H7 (cell line): ENCODE measurements around the gene IDS. TPM values are rescaled to one million over a fixed set of nuclear protein-coding genes. Genes with fewer than 3 reads are reported as not detected.
"Not testable (repeated sequence)": the region's sequence is repeated elsewhere in the genome, so short reads cannot be mapped to it uniquely, and the experiment has no call there.

Experiments
- DNase-seq: peaks from one replicate; pipeline ENCODE4 v3.0.0; 2012
- H3K27me3 ChIP-seq: 2 replicates; pipeline ENCODE4 v1.6.0; 2011; ENCODE audit warnings: mild to moderate bottlenecking, low read length; ENCODE audit not compliant: control insufficient read depth, insufficient read depth
- H3K36me3 ChIP-seq: replicated peaks from 2 replicates; pipeline ENCODE4 v1.5.1; 2011; ENCODE audit warnings: low read length; ENCODE audit not compliant: control insufficient read depth, insufficient read depth
- H3K4me3 ChIP-seq: 2 replicates; pipeline ENCODE4 v1.5.1; 2011; ENCODE audit warnings: low read depth, mild to moderate bottlenecking, control low read depth, low read length, moderate library complexity; ENCODE audit not compliant: insufficient read depth
- total RNA-seq: library from RNA; depleted of rRNA; stranded (reverse); fragments of >200 nt; shearing (Covaris generic); gene quantifications from 2 replicates; pipeline ENCODE4 v1.2.3, GENCODE V29; 2014

Gene IDS
- total RNA-seq, 1 experiment from 2014 or later = 29.0 TPM

GRCh38 chrX:149537474-149537873, 32.4 kb upstream of the IDS start:
- not testable (repeated sequence) for H3K36me3 ChIP-seq, H3K4me3 ChIP-seq, DNase-seq

DNA sequence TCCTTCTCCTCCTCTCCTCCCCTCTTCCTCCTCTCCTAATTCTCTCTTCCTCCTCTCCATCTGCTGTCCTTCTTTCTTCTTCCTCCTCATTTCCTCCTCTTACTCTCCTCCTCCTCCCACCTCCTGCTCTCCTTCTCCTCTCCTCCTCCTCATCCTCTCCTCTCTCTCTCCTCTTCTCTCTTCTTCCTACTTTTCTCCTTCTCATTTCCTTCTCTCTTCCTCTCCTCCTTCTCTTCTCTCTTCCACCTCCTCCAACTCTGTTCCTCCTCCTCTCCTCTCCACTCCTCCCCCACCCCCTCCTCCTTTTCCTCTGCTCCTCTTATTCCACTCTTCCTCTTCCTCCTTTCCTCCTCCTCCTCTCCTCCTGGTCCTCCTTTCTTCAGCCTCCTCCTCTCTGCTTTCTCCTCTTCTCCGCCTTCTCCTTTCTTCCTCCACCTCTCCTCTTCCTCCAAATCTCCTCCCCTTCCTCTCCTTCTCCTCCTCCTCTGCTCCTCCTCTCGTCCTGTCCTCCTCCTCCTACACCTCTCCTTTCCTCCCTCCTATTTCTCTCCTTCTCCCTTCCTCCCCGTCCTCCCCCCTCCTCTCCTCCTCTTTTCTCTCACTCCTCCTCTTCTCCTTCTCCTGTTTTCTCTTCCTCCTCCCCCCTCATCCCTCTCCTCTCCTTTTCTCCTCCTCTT, 30.0 kb upstream of the IDS start:
- H3K4me3 ChIP-seq, H3K36me3 ChIP-seq, DNase-seq, H3K27me3 ChIP-seq: not testable (repeated sequence)

More at GRCh38 chrX:149537474-149537873, 32.4 kb upstream of the IDS start:
- H3K27me3 ChIP-seq = not testable (repeated sequence)

DNA sequence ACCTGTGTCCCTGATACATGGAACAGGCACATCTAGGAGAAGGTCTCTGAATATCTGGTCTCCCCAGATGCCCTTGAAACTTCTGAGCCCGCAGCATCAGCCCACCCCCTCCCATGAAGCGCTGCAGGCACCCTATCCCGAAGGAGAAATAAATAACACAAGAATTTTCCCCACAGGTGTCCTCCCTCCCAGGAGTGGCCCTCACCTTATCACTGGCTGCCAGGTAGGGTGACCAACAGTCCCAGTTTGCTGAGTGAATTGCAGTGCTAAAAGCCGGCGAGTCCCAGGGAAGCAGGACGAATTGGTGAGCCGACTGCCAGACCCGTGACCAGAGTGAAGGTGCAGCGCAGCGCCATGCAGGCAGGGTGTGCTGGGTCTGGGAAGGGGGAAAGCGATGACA, 28.9 kb upstream of the IDS start:
- not testable (repeated sequence) for H3K36me3 ChIP-seq, DNase-seq, H3K4me3 ChIP-seq, H3K27me3 ChIP-seq

- not testable (repeated sequence) for DNase-seq, H3K36me3 ChIP-seq, H3K4me3 ChIP-seq, H3K27me3 ChIP-seq
Observed at GRCh38 chrX:149532868-149533267, 27.8 kb upstream of the IDS start.

DNA sequence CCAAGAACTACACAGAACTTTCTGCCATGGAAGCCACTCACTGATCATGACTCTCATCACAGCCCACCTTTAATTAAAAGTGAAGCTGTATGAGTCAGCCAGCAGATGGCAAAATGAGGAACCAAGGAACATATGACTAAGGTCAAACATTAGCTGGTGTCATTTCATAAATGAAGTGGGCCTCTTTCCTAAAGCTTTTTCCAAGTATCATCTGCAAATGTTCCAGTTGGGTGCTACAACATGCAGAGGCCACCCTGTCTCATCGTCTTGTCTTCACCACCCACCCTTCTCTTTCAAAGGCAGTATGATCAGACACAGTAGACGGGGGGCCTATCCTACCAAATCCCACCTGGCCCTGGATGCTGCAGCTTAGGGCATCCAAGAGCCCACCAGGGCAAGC, 26.5 kb upstream of the IDS start:
- no peak for DNase-seq
- Histone ChIP-seq H3K36me3 (no peaks in the 10 kb centered on the region), H3K27me3 (no peaks in the 10 kb centered on the region), H3K4me3 (no peak overlapping the region)

GRCh38 chrX:149528381-149528780, 23.3 kb upstream of the IDS start:
- DNase-seq = no peak
- H3K36me3 ChIP-seq = no peaks in the 10 kb centered on the region
- H3K4me3 ChIP-seq = no peak overlapping the region
- no peaks in the 10 kb centered on the region for H3K27me3 ChIP-seq

DNA sequence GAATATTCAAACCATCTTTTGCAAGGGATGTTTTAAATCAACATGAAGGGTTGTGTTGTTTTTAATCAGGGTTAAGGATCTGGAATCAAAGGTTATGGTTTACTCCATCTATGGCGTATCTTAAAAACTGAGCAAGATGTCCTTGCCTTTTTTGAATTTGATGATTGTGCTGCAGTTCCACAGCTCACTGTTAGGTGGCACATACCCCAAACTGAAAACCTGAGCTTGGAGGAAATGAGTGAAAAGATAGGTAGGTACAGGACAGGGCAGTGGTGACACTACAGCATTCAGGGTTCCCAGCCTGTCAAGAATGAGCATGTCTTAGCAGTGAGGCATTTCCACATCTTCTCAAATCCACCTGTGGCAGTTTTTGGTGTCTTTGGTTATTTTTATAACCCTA, 22.6 kb upstream of the IDS start:
- H3K4me3 ChIP-seq = no peak overlapping the region
- H3K27me3 ChIP-seq = no peaks in the 10 kb centered on the region
- DNase-seq = peak; percentile 41
- no peaks in the 10 kb centered on the region for H3K36me3 ChIP-seq

GRCh38 chrX:149526318-149527033, 21.4 kb upstream of the IDS start:
- H3K4me3 ChIP-seq, H3K36me3 ChIP-seq, H3K27me3 ChIP-seq, DNase-seq: not testable (repeated sequence)

GRCh38 chrX:149525903-149526302, 20.8 kb upstream of the IDS start:
- not testable (repeated sequence) for H3K36me3 ChIP-seq, DNase-seq, H3K4me3 ChIP-seq, H3K27me3 ChIP-seq

DNA sequence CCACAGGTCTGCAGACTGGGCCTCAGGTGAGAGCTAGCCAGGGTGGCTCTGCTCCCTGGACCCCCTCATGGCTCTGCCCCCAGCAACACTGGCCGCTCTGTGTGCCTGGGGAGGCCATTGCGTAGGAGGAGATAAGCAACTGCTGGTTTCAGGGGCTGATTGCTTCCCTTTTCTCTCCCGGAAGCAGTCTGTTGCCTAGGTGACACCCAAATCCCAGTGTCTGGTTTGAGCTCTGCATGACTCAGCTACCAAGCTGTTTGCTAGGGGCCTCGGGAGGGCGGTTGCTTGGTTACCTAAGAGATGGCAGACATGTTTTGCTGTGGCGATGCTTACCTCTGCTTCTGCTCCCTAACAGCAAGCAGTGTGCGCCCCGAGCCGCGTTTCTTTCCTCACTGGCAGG, 20.3 kb upstream of the IDS start:
- not testable (repeated sequence) for H3K27me3 ChIP-seq, H3K36me3 ChIP-seq, H3K4me3 ChIP-seq, DNase-seq

GRCh38 chrX:149522916-149523315, 17.8 kb upstream of the IDS start:
- Histone ChIP-seq H3K27me3 (no peaks in the 10 kb centered on the region), H3K4me3 (no peak overlapping the region), H3K36me3 (no peaks in the 10 kb centered on the region)
- no peak for DNase-seq

- DNase-seq = no peak
- Histone ChIP-seq H3K4me3 (no peak overlapping the region), H3K27me3 (no peaks in the 10 kb centered on the region), H3K36me3 (no peaks in the 10 kb centered on the region)
Observed at GRCh38 chrX:149521438-149521837, 16.3 kb upstream of the IDS start.

GRCh38 chrX:149520636-149521277, 15.7 kb upstream of the IDS start:
- H3K4me3 ChIP-seq, H3K36me3 ChIP-seq, DNase-seq, H3K27me3 ChIP-seq: not testable (repeated sequence)

DNA sequence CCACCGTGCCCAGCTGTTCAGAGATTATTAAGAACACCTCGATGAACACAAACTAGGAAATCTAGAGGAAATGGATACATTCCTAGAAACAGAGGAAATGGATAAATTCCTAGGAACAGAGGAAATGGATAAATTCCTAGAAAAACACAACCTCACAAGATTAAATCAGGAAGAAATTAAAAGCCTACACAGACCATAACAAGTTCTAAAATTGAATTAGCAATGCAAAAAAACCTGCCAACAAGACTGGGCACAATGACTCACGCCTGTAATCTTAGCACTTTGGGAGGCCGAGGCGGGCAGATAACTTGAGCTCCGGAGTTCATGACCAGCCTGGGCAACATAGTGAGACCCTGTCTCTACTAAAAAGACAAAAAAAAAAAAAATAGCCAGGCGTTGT, 13.1 kb upstream of the IDS start:
- Histone ChIP-seq H3K4me3 (no peak overlapping the region), H3K27me3 (no peaks in the 10 kb centered on the region)

GRCh38 chrX:149517308-149517707, 12.2 kb upstream of the IDS start:
- Histone ChIP-seq H3K36me3 (no peaks in the 10 kb centered on the region), H3K27me3 (no peaks in the 10 kb centered on the region), H3K4me3 (no peak overlapping the region)
- DNase-seq = no peak

More for the DNA sequence above, 13.1 kb upstream of the IDS start:
- no peak for DNase-seq
- H3K36me3 ChIP-seq = no peaks in the 10 kb centered on the region
